Measurements from ENCODE around the gene RNASEH2C.

GRCh38 chr11:65701686-65702085 is 18.9 kb downstream of the RNASEH2C start:
- TF ChIP-seq CTCF (IDR thresholded peaks at IDR 0.05): no peak
- no peak for TF ChIP-seq POLR2A (IDR thresholded peaks at IDR 0.05)

All from adrenal gland (tissue), 5 donors.